HG03060 (cell line): ENCODE data around the gene THSD4.
"Not testable (repeated sequence)": the region's sequence is repeated elsewhere in the genome, so short reads cannot be mapped to it uniquely, and the experiment has no call there.

Experiments used
- ATAC-seq: cut with Tn5 transposase; IDR thresholded peaks from one replicate; pipeline ENCODE4 v1.9.1; 2021; ENCODE audit warnings: low read depth, moderate number of reproducible peaks; ENCODE audit not compliant: unreplicated experiment

The THSD4 gene

DNA sequence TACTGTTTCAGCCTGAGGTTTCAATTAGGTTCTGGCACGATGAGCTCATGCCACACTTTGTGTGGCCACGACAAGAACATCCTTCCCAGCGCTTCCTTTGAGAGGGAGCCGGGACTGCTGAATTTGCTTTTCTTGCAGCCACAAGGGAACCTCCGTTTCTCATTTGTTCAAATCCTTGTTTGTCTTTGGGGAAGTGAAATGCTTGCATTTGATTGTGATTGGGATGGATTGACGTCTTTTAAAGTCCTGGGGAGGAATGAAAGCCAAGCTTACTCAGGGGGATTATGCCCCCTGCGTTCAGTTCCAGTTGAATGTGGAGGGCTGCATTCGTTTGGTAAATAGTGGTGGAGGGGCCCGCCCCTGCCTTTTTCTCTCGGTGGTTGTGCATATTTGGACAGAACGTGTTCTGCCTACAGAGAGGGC is 277.6 kb downstream of the THSD4 start:
- ATAC-seq = no peak

DNA sequence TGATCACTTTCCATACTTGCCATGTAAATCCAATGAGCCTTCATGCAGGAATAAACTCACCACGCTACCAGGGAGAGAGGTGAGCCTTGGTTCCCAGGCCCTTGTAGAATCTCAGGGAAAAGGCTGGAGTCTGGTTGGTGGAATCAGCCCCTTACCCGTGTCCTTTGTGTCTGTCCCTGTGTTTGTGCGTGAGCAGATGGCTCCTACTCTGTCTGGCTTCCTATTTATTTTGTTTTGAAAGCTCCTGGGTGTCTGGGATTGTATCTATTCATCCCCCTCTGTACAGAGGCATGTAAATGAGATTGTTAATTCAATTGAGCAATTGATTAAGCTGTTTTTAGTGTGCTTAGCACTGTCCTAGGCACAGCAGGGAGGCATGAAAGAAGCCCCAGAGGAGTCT is 278.1 kb downstream of the THSD4 start:
- no peak for ATAC-seq

DNA sequence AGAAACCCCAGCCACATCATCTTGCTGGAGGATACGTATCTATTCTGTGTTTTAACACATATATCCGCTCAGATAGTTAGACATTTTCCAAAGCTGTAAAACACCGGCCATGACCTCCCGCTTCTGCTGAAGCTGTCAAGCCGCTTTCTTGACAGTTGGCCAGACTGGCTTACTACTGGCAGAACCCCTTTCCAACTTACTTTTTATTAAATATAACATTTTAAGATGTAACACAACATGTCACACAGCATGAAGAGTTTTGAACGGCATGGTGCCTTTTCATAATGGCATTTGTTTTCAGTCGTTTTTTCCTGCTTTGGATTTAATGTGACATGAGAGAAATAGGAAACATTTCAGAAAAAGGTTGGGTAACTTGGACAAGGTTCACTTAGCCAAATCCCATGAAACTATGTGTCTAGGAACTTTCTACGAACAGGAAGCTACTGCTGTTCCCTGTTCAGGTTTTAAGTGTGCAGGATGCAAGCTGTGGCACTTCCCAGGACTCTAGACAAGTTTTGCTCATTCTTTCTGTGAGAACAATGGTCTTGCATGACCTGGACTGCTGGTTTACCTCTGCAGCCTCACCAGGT is 281.4 kb downstream of the THSD4 start:
- no peak for ATAC-seq

DNA sequence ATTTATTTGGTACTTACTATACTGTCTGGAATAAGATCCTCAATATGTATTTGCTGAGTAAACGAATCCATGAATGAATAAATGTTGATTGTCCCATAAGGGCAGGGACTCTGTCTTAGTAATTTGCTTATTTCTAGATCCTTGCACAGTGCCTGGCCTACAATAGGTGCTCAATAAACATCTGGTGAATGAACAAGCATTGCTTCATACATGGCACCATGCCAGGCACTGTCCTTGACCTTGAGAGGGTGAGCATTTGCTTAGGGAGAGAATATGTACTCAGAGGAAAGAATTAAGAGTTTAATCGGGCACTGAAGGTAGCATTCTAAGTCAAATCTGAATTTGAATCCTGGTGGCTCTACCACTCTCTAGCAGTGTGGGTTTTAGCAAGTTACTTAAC is 282.1 kb downstream of the THSD4 start:
- no peak for ATAC-seq

DNA sequence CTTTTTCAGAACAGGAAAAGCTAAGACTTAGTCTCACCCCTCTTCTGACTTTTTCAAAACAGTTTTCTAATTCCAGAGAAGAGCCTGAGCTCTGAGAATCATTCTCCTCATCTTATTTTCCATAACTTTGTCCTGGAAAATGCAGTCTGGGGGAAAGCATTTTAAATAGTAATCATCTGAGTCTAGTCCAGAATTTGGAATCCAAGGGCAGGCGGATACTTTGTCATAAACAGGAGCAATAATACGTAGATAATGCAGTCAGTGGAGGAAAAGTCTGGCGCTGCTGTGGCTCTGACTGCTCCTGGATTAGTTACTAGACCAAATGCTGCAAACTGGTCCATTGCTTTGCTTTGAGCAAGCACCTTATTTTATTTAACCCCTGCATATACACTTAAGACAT is 285.0 kb downstream of the THSD4 start:
- no peak for ATAC-seq

DNA sequence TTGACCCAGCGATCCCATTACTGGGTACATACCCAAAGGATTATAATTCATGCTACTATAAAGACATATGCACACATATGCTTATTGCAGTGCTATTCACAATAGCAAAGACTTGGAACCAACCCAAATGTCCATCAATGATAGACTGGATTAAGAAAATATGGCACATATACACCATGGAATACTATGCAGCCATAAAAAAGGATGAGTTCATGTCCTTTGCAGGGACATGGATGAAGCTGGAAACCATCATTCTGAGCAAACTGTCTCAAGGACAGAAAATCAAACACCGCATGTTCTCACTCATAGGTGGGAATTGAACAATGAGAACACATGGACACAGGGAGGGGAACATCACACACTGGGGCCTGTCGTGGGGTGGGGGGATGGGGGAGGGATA is 286.5 kb downstream of the THSD4 start:
- not testable (repeated sequence) for ATAC-seq

DNA sequence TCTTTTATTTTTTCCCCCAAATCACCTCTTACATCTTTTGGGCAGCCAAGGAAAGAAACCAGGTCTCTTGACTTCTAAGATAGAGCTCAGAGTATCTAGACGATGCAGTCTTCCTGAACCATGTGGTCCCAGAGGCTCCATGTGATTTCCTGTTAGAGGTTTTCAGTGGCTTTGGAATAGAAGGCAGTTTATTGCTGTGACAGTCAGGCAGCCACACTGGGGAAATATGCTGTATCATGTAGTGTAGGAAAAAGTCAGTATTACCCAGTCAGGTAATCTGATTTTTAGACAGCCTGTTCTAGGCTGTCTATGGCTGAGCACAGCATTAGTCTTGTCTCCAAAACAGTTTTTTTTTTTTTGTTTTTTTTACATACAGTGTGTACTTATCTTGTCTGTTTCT is 294.3 kb downstream of the THSD4 start:
- no peak for ATAC-seq

DNA sequence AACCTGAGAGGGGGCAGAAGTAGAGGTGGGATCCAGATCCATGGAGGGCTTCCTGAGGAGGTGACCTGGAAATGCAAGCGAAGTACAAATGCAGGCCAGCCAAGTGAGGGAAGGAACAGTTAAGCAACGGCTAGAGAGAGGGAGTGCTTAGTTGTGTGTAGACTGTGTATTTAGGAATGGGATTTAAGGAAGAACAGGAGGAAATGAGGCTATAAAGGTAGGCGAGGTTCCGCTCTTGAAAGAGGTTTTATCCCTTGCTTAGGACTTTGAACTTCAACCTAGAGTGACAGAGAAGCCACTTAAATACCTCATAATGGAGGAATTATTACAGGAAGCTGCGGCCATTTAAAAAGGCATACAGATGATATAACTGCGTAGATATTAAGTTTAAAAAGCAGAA is 295.1 kb downstream of the THSD4 start:
- no peak for ATAC-seq

DNA sequence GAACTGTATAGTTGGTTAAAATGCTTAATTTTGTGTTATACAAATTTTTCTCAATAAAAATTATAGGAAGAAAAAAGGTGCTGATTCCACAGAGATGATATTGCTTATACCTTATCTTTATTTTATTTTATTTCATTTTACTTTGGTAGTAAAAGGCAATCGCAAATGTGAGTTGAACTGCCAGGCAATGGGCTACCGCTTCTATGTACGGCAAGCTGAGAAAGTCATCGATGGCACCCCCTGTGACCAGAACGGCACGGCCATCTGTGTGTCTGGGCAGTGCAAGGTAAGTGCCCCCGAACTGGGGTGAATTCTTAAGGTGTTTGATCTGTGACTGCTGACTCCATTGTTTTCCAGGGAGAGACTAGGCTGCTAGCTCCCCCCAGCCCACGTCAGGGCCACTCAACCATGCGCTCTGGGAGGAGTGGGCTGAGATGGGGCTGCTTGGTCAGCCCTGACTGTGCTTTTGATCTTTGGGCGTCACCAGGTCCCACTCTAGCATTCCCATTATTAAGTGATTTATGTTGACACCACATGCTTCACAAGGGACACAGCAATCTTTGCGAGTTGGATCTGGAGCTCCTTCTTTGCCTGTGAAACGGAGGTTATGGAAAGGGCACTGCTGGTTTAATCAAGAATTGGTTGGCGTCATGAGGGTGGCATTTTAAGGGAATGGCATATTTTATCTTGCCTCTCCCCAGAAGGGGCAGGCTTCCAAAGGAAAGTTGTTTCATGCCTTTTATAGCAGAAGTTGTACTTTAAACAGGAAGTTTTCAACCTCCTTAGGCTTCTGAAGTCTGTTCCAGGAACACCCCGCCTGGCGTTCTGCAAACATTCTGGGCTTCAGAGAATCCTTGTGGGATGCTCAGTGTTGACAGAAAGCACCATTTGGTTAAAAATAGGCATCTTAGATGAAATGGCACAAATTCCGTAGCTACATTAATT is 296.5 kb downstream of the THSD4 start:
- no peak for ATAC-seq

DNA sequence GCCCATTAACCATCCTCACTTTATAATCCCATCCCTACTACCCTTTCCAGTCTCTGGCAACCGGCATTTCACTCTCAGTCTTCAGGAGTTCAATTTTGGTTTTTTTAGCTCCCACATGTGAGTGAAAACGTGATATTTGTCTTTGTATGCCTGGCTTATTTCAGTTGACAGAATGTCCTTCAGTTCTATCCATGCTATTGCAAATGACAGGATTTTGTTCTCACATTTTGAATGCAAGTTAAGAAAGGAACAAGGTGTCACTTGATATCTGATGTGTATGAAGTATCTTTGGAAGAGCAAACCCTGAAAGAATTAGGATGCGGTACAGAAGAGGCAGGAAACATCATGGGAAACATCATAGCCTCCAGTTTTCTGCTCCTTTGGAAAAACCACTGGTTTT is 298.1 kb downstream of the THSD4 start:
- ATAC-seq = no peak

DNA sequence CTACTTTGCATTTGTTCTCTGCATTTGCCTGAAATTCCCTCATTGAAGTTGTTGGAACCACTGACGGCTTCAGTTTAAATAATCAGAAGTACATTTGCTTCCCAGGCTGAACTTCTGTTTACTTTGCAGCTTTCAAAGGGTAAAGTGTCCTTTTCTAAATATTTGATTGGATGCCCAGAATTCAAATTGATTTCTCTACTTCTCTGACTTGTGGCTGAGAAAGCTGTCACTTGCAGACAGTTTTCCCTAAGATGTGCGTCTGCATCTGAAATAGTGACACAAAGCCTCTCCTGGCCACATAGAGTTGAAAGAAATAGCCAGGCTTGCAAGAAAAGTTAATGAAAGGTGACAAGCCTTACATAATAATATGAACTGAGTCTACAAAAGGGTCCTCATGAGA is 299.6 kb downstream of the THSD4 start:
- ATAC-seq = no peak

DNA sequence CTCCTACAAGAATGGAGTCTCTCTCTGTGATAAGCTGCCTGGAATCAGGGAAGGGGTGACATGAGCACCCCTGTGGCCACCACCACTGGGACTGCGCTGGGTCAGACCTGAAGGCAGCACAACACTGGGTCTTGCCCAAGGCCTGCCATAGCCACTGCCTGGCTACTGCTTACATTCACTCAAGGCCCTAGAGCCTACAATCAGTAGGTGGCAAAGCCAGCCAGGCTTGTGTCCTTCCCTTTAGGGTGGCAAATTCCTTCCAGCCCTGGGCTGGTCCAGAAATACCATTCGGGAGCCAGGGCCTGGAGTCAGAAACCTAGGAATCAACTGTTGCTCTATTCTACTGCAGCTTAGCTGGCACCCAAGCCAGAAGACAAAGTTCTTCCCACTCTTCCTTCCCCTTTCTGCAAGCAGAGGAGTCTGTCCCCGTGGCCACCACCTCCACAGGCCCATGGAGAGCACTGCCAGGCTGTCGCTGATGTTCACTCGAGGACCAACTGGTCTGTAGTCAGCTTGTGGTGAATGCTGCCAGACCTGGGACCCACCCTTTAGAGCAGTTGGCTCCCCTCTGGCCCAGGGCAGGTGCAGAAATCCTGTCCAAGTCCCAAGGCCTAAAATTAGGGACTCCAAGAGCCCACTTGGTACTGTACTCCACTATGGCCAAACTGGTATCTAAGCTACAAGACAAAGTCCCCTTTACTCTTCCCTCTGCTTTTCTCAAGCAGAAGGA is 307.4 kb downstream of the THSD4 start:
- no peak for ATAC-seq

DNA sequence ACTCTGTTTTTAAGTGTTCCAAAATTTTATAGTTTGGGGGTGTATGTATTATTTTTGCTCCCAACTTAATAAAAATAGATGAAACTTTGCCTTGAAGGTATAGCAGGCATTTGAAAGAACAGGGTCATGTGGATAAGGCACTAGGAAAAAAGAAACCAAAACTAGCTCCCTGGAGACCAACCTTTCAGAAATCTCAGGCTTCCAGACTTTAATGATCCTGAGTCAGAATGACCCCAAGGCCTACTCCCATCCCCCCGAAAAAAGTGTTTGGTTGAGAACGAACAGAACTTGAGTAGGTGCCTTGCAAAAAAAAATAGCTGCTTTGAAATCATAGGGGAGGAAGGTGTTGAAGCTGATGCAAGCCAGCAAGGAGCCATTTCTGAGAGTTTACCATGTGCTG is 309.5 kb downstream of the THSD4 start:
- no peak for ATAC-seq

DNA sequence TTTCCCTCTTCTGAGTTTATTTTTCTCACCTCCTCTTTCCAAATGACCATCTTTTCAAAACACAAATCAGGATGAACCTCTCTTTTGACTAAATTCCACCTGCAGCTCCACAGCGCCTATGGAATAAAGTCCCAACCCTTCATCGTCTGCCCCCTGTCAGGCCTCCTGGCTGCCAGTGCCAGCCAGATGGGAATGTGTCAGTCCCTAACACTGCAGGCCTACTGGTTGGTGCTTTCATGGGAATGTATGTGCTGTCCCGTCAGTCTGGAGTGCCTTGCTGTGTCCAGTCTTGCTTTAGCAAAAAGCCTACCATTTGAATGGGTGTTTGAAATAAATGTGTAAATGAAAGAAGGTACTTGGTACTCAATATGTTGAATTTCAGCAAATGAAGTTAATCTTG is 310.1 kb downstream of the THSD4 start:
- no peak for ATAC-seq

DNA sequence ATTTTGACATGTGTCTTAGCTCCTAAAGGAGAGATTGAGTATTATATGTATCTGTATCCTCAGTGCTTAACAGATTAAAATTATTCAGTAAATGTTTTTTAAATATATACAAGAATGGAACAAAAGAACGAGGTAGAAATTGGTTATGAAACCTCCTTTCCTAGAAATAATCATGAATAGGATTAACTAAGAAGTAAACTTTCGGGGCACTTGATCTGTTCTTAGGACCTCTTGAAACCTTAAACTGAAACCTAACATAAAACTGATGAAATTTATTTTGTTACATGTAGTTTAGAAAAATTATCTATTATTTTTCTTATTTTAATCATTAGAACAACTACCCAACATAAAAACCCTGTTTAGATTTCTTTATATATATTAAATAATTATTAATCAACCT is 311.5 kb downstream of the THSD4 start:
- ATAC-seq = no peak

DNA sequence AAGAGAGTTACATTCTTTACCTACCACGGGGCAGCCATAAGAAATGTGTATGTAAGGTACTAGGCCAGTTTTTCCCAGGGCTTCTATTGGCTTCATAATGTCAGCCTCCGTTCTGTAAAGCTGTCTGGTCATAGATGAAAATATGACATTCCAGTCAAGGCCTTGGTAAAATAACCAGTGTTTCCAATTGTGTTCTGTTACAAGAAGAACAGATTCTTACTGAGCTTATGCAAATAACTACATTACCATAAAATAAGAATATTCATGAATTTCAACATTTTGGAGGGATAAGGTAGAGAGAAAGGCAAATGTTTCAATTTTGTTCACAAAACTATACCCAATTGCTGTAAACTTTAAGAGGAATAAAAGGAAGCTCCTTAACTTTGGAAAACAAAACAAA is 315.5 kb downstream of the THSD4 start:
- ATAC-seq = no peak

DNA sequence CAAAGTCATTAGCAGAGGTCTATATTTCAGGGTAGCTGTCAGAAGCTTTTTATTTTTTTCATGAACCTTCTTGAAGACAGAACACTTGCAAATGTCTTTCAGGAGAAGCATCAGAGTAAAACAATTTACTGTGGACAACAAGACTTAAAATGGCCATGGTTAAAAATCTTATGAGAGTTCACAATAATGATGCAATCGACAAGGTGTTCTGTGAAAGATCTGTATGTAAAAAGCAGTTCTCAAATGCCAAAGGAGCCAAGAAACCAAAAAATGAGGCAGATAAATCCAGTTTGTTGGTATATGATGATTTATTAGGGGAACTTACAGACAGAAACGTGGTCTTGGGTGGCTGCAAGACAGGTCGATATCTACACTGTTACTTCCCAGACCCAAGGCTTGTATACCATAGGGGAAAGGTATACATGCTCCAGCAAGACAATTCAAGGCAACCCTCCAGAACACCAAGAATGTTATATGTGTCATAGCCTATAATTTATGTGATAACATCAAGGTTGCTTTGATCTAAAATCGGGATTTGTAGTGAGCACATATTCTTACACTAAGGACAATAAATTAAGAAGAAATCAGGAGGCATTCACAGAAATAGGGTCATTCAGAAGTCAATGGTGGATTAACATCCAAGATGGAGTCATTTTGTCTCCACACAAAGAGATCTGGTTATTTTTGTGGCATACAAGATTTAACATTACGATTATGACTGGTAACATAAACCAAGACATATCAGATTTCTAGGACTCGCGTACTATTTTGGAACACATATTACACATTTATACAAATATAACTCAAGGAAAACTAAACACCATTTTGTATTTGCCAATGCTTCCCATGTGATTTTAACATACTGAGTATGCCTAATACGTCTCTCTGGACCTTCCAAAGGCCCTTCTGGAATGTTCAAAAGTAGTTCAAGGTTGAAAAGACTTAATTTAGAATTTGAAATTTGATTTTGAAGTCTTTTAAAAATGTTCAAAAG is 316.4 kb downstream of the THSD4 start:
- no peak for ATAC-seq

DNA sequence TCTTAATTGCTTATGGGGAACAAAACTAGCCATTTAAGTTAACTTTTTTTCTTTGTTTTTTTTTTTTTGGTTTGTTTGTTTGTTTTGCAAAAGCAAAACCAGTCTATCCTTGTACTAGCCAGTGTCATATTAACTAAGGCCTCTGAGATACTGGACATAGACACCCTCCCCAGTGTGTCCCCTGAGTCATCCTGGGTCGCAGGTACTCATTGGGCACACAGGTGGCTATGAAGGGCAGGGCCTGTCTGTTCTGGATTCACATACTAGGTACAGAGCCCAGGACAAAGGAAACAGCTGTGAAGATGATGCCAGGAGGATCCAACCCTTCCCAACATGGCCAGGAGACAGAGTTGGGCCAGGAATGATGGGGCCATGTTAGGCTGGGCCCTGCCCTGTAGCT is 318.1 kb downstream of the THSD4 start:
- no peak for ATAC-seq

DNA sequence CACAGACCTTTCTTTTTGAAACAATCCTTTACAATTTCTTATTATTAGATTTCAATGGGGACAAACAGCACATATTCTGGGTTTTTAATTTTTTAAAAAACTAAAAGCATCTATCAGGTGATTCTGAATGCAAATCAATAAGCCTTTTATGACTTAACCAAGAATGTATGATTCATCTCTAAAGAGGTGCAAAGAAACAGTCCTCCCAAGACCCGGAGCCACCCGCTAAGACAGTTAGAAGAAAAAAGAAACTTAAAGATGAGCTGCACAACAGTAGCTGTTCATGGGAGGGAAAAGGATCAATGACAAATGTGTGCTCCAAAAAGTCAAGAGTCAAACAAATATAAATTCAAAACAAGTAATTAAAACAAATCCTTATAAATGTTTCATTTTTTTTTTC is 319.5 kb downstream of the THSD4 start:
- no peak for ATAC-seq

DNA sequence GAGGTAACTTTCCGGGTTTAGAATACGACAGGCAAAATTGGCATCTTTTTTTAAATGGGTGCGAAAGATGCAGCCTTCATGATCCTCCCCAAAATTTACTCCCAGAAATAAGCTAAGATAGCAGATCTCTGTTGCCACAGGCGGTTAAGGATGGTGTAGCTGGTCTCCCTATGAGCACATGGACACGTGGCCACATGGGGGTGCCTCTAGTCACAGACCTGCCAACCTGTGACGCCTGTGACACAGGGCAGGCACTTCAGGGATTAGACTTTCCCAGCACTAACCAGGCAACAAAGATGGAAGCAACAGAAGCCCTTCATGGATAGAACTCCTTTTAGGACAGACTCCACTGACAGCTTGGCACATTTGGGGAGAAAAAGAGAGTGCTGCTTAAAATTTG is 320.3 kb downstream of the THSD4 start:
- no peak for ATAC-seq
